KMS-11 (cell line): Measurements from ENCODE around the gene ADGB.
"Not testable (repeated sequence)": the region's sequence is repeated elsewhere in the genome, so short reads cannot be mapped to it uniquely, and the experiment has no call there.

ENCODE experiments used
- H2AFZ ChIP-seq: fragments of 200-600 bp; sonication (generic); 2 replicates; pipeline ENCODE4 v1.6.1; 2016; ENCODE audit warnings: antibody characterized with exemption, mixed run types, low read depth
- H3K27ac ChIP-seq: fragments of 200-600 bp; sonication (generic); 2 replicates; pipeline ENCODE4 v1.6.1; 2016; ENCODE audit warnings: mild to moderate bottlenecking, mixed run types
- H3K27me3 ChIP-seq: fragments of 200-600 bp; sonication (generic); 2 replicates; pipeline ENCODE4 v1.6.1; 2017; ENCODE audit warnings: mild to moderate bottlenecking, low read depth, mixed run types, moderate library complexity; ENCODE audit not compliant: insufficient read depth
- H3K36me3 ChIP-seq: fragments of 200-600 bp; sonication (generic); 2 replicates; pipeline ENCODE4 v1.6.1; 2017; ENCODE audit warnings: mild to moderate bottlenecking, mixed run types; ENCODE audit not compliant: insufficient read depth
- H3K4me1 ChIP-seq: fragments of 200-600 bp; sonication (generic); 2 replicates; pipeline ENCODE4 v1.6.1; 2016; ENCODE audit warnings: mild to moderate bottlenecking, low read depth, mixed run types; ENCODE audit not compliant: poor library complexity, severe bottlenecking
- H3K4me2 ChIP-seq: fragments of 200-600 bp; sonication (generic); 2 replicates; pipeline ENCODE4 v1.7.0; 2016; ENCODE audit warnings: mild to moderate bottlenecking, mixed run types
- H3K4me3 ChIP-seq: fragments of 200-600 bp; sonication (generic); IDR thresholded peaks from 2 replicates; pipeline ENCODE4 v1.6.1; 2017; ENCODE audit warnings: low read depth, low read length, mixed read lengths; ENCODE audit not compliant: insufficient read depth
- H3K79me2 ChIP-seq: fragments of 200-600 bp; sonication (generic); 2 replicates; pipeline ENCODE4 v1.6.1; 2016; ENCODE audit warnings: low read depth, mixed run types; ENCODE audit not compliant: insufficient read depth
- H3K9ac ChIP-seq: fragments of 200-600 bp; sonication (generic); 2 replicates; pipeline ENCODE4 v1.6.1; 2016; ENCODE audit warnings: mild to moderate bottlenecking, mixed run types
- H4K20me1 ChIP-seq: fragments of 200-600 bp; sonication (generic); 2 replicates; pipeline ENCODE4 v1.6.1; 2016; ENCODE audit warnings: mild to moderate bottlenecking, mixed run types; ENCODE audit not compliant: insufficient read depth
- TF ChIP-seq, protein P1 (sequence below): fragments of 200-600 bp; sonication (generic); conservative IDR thresholded peaks from 2 replicates; pipeline ENCODE4 v1.6.1; 2017; ENCODE audit warnings: low read depth, mild to moderate bottlenecking, antibody characterized with exemption, low read length, moderate library complexity, mixed read lengths

Gene ADGB

DNA sequence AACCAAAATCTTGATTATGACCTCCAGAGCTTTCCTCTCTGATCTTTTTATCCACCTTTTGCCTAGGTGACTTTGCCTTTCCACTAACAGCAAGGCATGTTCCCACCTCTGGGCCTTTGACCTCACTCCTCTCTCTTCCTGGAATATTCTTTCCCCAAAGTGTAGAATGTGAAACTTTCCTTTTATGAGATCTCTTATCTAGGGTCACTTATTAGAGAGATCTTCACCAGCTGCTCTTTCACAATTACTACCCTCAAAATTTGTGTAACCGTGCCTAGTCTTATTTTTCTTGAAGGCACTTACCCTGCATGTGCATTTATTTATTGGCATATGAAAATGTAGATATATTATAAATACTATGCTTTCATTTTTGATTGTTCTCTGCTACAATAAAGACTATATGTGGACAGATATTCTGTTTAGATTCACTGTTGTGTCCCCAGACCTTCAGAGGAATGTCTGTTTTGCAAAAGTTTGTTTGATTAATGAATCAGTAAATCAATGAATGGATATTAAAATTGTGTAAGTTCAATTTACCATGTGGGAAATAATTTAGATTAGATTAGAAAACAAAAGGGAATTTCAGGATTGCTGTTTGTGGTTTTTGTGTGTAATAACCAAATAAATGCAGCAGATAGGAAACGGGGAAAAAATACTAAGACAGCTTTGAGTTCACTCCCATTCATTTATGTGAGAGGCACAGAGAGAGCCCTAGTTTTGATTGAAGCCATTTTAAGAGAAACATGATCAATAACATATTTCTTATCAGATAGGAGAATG lies 207.0 kb downstream of the ADGB start:
- H3K9ac ChIP-seq: no peak overlapping the region
- TF ChIP-seq, protein P1, sequence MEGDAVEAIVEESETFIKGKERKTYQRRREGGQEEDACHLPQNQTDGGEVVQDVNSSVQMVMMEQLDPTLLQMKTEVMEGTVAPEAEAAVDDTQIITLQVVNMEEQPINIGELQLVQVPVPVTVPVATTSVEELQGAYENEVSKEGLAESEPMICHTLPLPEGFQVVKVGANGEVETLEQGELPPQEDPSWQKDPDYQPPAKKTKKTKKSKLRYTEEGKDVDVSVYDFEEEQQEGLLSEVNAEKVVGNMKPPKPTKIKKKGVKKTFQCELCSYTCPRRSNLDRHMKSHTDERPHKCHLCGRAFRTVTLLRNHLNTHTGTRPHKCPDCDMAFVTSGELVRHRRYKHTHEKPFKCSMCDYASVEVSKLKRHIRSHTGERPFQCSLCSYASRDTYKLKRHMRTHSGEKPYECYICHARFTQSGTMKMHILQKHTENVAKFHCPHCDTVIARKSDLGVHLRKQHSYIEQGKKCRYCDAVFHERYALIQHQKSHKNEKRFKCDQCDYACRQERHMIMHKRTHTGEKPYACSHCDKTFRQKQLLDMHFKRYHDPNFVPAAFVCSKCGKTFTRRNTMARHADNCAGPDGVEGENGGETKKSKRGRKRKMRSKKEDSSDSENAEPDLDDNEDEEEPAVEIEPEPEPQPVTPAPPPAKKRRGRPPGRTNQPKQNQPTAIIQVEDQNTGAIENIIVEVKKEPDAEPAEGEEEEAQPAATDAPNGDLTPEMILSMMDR: no peak

DNA sequence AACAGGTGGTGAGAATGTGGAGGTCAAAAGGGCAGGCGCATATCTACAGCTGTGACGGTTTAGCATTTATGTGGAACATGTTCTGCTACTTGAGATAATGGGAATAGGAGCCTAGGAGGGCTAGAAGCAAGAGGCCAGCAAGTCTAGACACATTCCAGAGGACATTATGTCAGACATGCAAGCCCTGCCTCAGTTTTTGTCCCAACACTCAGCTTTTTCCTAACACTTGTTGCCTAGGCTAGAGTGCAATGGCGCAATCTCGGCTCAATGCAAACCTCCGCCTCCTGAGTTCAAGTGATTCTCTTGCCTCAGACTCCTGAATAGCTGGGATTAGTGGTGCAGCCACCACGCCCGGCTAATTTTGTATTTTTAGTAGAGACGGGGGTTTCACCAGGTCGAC lies 210.2 kb downstream of the ADGB start:
- H3K9ac ChIP-seq, H3K27me3 ChIP-seq: not testable (repeated sequence)

More for the DNA sequence above, 207.0 kb downstream of the ADGB start:
- Histone ChIP-seq H3K4me2 (no peak overlapping the region), H3K4me3 (no peak overlapping the region), H2AFZ (no peak overlapping the region), H3K4me1 (no peaks in the 10 kb centered on the region), H3K27me3 (no peaks in the 10 kb centered on the region), H3K27ac (no peak overlapping the region), H3K79me2 (no peaks in the 10 kb centered on the region), H4K20me1 (no peaks in the 10 kb centered on the region), H3K36me3 (no peaks in the 10 kb centered on the region)

DNA sequence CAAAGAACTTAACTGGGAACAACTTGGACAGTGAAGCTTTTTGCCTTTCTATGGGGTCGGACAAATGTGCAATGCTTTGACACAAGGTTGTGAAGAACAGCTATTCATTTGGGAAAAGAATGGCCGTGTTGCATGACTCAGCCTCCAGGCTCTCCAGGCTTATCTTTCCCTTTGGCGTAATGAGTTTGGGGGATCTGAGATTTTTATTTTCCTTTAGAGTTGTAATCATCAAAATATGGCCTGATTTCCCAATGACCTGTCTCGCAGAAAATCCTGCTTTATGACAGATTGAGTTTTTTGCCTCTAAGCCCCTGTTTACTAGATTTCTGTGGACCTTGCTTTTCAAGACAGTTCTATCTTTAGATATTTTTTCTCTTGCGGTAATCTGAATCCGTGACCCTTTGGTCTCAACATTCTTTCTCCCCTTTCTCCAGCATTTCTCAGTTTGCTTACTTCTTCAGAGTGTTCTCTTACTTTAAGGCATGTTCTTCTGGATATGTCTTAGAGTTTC lies 214.1 kb downstream of the ADGB start:
- H3K36me3 ChIP-seq, H3K79me2 ChIP-seq, H3K4me2 ChIP-seq, H3K27ac ChIP-seq, H4K20me1 ChIP-seq, H2AFZ ChIP-seq, H3K27me3 ChIP-seq, H3K9ac ChIP-seq, H3K4me3 ChIP-seq, H3K4me1 ChIP-seq: not testable (repeated sequence)

More for the DNA sequence above, 210.2 kb downstream of the ADGB start:
- not testable (repeated sequence) for H3K36me3 ChIP-seq, H2AFZ ChIP-seq, H4K20me1 ChIP-seq, H3K4me1 ChIP-seq, H3K79me2 ChIP-seq, H3K27ac ChIP-seq, H3K4me2 ChIP-seq, H3K4me3 ChIP-seq

DNA sequence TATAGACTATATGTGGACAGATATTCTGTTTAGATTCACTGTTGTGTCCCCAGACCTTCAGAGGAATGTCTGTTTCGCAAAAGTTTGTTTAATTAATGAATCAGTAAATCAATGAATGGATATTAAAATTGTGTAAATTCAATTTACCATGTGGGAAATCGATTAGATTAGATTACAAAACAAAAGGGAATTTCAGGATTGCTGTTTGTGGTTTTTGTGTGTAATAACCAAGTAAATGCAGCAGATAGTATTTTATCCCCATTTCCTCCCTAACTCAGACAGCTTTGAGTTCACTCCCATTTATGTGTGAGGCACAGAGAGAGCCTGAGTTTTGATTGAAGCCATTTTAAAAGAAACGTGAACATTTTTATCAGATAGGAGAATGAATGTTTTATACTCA lies 214.8 kb downstream of the ADGB start:
- TF ChIP-seq, protein P1: no peak
- no peak overlapping the region for H3K27ac ChIP-seq
- H2AFZ ChIP-seq: no peak overlapping the region
- no peak overlapping the region for H3K4me3 ChIP-seq
- H3K27me3 ChIP-seq: no peaks in the 10 kb centered on the region
- no peaks in the 10 kb centered on the region for H4K20me1 ChIP-seq
- H3K79me2 ChIP-seq: no peaks in the 10 kb centered on the region
- no peaks in the 10 kb centered on the region for H3K4me1 ChIP-seq
- no peak overlapping the region for H3K9ac ChIP-seq
- no peak overlapping the region for H3K4me2 ChIP-seq
- H3K36me3 ChIP-seq: no peaks in the 10 kb centered on the region

DNA sequence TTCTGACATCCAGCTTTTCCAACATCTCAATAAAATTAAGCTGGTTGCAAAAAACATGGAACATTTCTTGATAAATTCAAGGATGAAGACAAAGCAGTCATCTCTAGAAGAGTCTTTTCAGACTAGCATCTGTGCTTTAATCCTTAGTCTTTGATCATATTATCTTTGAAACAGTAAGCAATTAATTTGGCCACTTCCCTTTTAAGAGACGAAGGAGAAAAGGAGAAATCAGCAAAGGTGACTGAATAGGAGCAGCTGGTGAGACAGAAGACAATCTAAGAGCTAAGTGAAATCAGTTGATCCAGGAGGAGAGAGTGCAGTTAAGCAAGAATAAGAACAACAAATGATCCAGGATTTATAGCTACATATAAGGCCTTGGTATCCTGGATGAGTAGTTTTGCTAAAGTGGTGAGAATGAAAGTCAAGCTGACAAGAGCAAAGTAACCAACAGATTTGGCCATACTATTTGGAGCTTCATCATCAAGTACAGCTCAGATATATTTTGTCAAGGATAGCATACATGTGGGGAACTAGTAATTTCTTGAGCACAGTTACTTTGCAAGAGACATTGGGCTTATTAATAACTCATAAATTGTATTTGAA lies 215.5 kb downstream of the ADGB start:
- no peak overlapping the region for H3K4me3 ChIP-seq
- no peak overlapping the region for H2AFZ ChIP-seq
- TF ChIP-seq, protein P1: no peak
- no peaks in the 10 kb centered on the region for H3K27me3 ChIP-seq
- H3K4me1 ChIP-seq: no peaks in the 10 kb centered on the region
- no peaks in the 10 kb centered on the region for H3K79me2 ChIP-seq
- no peak overlapping the region for H3K27ac ChIP-seq
- H4K20me1 ChIP-seq: no peaks in the 10 kb centered on the region
- no peak overlapping the region for H3K4me2 ChIP-seq
- H3K36me3 ChIP-seq: no peaks in the 10 kb centered on the region
- no peak overlapping the region for H3K9ac ChIP-seq

DNA sequence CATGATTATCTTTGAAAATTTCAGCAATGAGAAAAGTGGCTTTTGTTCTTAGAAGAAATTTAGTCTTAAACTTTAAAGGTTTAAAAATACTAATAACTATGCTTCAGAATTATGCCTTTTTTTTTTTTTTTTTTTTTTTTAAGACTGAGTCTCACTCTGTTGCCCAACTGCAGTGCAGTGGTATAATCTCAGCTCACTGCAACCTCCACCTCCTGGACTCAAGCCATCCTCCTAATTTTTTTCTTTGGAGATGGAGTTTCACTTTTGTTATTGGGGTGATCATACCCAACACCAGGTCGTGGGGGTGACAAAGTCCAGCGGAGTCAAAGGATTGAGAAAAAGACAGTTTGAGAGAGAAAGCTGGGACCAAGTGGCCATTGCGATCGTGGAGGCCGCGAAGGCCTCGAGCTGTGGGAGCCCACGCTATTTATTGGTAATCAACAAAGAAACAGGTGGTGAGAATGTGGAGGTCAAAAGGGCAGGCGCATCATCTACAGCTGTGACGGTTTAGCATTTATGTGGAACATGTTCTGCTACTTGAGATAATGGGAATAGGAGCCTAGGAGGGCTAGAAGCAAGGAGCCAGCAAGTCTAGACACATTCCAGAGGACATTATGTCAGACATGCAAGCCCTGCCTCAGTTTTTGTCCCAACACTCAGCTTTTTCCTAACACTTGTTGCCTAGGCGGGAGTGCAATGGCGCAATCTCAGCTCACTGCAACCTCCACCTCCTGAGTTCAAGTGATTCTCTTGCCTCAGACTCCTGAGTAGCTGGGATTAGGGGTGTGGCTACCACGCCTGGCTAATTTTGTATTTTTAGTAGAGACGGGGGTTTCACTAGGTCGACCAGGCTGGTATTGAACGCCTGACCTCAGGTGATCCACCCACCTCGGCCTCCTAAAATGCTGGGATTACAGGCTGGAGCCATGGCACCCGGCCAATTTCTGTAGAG lies 217.0 kb downstream of the ADGB start:
- not testable (repeated sequence) for H3K79me2 ChIP-seq, H4K20me1 ChIP-seq, H3K27me3 ChIP-seq, H3K27ac ChIP-seq, H3K4me3 ChIP-seq, H3K9ac ChIP-seq, H3K4me1 ChIP-seq, H3K4me2 ChIP-seq, H3K36me3 ChIP-seq, H2AFZ ChIP-seq
